Naive thymus-derived CD8-positive, alpha-beta T cell (primary cell): ENCODE measurements around the gene RIOK2. TPM values are rescaled to one million over a fixed set of nuclear protein-coding genes. Genes with fewer than 3 reads are reported as not detected.
A peak's percentile ranks its signal among the peaks of the same experiment; 100 is the strongest.

Experiments
- ATAC-seq, 2 donors: fragments of 150-1000 bp; cut with Tn5 transposase in 1 of 2; sonication (Bioruptor Pico), chemical (Tn5 transposase) in 1 of 2; 1 replicate in 1 of 2; 2 replicates in 1 of 2; pipeline ENCODE4 v1.10.0; 2021; ENCODE audit warnings: mild to moderate bottlenecking in 2 of 2, moderate library complexity in 2 of 2
- POLR2A ChIA-PET: fragments of 350-600 bp; sonication (Branson Sonifier 250); formaldehyde crosslinking; loops from one replicate; lab custom pipeline; 2021; ENCODE audit warnings: antibody characterized with exemption; lab: Charles Lee
- DNase-seq, 10 donors: peaks; one replicate each; pipeline versions ENCODE4 v3.0.0 to v3.0.0-alpha.2; 2020 to 2022
- H3K27ac Mint-ChIP-seq, 10 donors: one replicate each; pipeline ENCODE4 v1.8.0; 2020 to 2022; ENCODE audit warnings: mild to moderate bottlenecking in 10 of 10, mixed read lengths in 10 of 10, moderate library complexity in 4 of 10, inconsistent platforms in 1 of 10
- H3K27me3 Mint-ChIP-seq, 5 donors: one replicate each; pipeline ENCODE4 v1.8.0; 2021 to 2022; ENCODE audit warnings: mixed read lengths in 5 of 5
- H3K36me3 Mint-ChIP-seq, 3 donors: one replicate each; pipeline ENCODE4 v1.8.0; 2020 to 2022; ENCODE audit warnings: mixed read lengths in 3 of 3, mild to moderate bottlenecking in 2 of 3, inconsistent platforms in 1 of 3
- H3K4me1 Mint-ChIP-seq, 4 donors: one replicate each; pipeline ENCODE4 v1.8.0; 2021 to 2022; ENCODE audit warnings: mixed read lengths in 4 of 4
- H3K4me3 Mint-ChIP-seq, 10 donors: one replicate each; pipeline ENCODE4 v1.8.0; 2020 to 2022; ENCODE audit warnings: mild to moderate bottlenecking in 10 of 10, mixed read lengths in 10 of 10, moderate library complexity in 6 of 10, inconsistent platforms in 1 of 10
- H3K9me3 Mint-ChIP-seq, 9 donors: one replicate each; pipeline ENCODE4 v1.8.0; 2020 to 2022; ENCODE audit warnings: mixed read lengths in 9 of 9, mild to moderate bottlenecking in 3 of 9, inconsistent platforms in 1 of 9, moderate library complexity in 1 of 9
- polyA plus RNA-seq, 3 donors: library from polyadenylated mRNA; unstranded; fragments of 300-500 nt; fragmentation: Illumina TruSeq; gene quantifications; one replicate each; pipeline ENCODE4 v1.2.3, GENCODE V29; 2021
- total RNA-seq, 8 experiments: library from RNA in 2 of 8; stranded (reverse) in 2 of 8; gene quantifications; one replicate each; pipeline ENCODE4 v1.2.3 and lab custom pipeline; 2021 to 2026

The RIOK2 gene
- total and polyA plus RNA-seq, 5 experiments from 2014 or later: 14.0 to 42.7 (median 21.6) TPM

- Mint-ChIP-seq H3K27me3 (peaks cover 0 to 14% (median 0%) of the 10 kb centered on the region in 5 donors), H3K27ac (peak overlapping the region in 1 of 10 donors; percentile 7), H3K9me3 (no peaks in the 10 kb centered on the region), H3K4me3 (no peak overlapping the region), H3K4me1 (peaks cover 0 to 5% (median 0%) of the 10 kb centered on the region in 4 donors), H3K36me3 (no peaks in the 10 kb centered on the region)
- POLR2A ChIA-PET: interaction anchor here (0.6 kb wide), 1 partner anchor 77 kb away, joined by 5 read pairs; no protein-coding TSS in a partner anchor
- ATAC-seq (no peak), DNase-seq (no peak)
Observed at GRCh38 chr5:97119007-97119390, 64.0 kb downstream of the RIOK2 start.

- peaks cover 0 to 9% (median 0%) of the 10 kb centered on the region in 5 donors for H3K27me3 Mint-ChIP-seq
- DNase-seq (no peak), ATAC-seq (no peak)
- H3K36me3 Mint-ChIP-seq: no peaks in the 10 kb centered on the region
- POLR2A ChIA-PET: interaction anchor here (0.6 kb wide), 1 partner anchor 77 kb away, joined by 5 read pairs; no protein-coding TSS in a partner anchor
- no peak overlapping the region for H3K4me3 Mint-ChIP-seq
- H3K27ac Mint-ChIP-seq: peak overlapping the region in 1 of 10 donors; percentile 7
- peaks cover 0 to 5% (median 0%) of the 10 kb centered on the region in 4 donors for H3K4me1 Mint-ChIP-seq
- no peaks in the 10 kb centered on the region for H3K9me3 Mint-ChIP-seq
Observed at GRCh38 chr5:97118261-97119006, 64.6 kb downstream of the RIOK2 start.

GRCh38 chr5:97115932-97116331 lies 67.1 kb downstream of the RIOK2 start:
- no peak for ATAC-seq
- no peaks in the 10 kb centered on the region for H3K27me3 Mint-ChIP-seq
- H3K36me3 Mint-ChIP-seq: no peaks in the 10 kb centered on the region
- POLR2A ChIA-PET: no interaction called here
- H3K4me1 Mint-ChIP-seq: peaks cover 7 to 19% (median 15%) of the 10 kb centered on the region in 4 donors
- no peaks in the 10 kb centered on the region for H3K9me3 Mint-ChIP-seq
- H3K27ac Mint-ChIP-seq: no peak overlapping the region
- H3K4me3 Mint-ChIP-seq: no peak overlapping the region
- DNase-seq: no peak

- H3K9me3 Mint-ChIP-seq: no peaks in the 10 kb centered on the region
- H3K4me1 Mint-ChIP-seq: peaks cover 7 to 19% (median 13%) of the 10 kb centered on the region in 4 donors
- no peaks in the 10 kb centered on the region for H3K36me3 Mint-ChIP-seq
- DNase-seq: no peak
- peak overlapping the region in 1 of 10 donors; percentile 47 for H3K27ac Mint-ChIP-seq
- H3K27me3 Mint-ChIP-seq: peaks cover 0 to 2% (median 0%) of the 10 kb centered on the region in 5 donors
- H3K4me3 Mint-ChIP-seq: peak overlapping the region in 6 of 10 donors; percentile 11 to 66 (median 50)
- ATAC-seq: no peak
- POLR2A ChIA-PET: no interaction called here
Observed at GRCh38 chr5:97112230-97112629, 70.8 kb downstream of the RIOK2 start.

- peak; percentile 71 to 82 for ATAC-seq
- peak overlapping the region in 8 of 10 donors; percentile 0 to 58 (median 39) for H3K4me3 Mint-ChIP-seq
Observed at GRCh38 chr5:97111616-97112015, 71.4 kb downstream of the RIOK2 start.

GRCh38 chr5:97111004-97111403 lies 72.0 kb downstream of the RIOK2 start:
- H3K36me3 Mint-ChIP-seq: no peaks in the 10 kb centered on the region
- POLR2A ChIA-PET: no interaction called here
- peaks cover 0 to 2% (median 0%) of the 10 kb centered on the region in 5 donors for H3K27me3 Mint-ChIP-seq
- H3K4me3 Mint-ChIP-seq: no peak overlapping the region
- peak overlapping the region in 1 of 10 donors; percentile 25 for H3K27ac Mint-ChIP-seq
- DNase-seq: no peak
- no peaks in the 10 kb centered on the region for H3K9me3 Mint-ChIP-seq
- H3K4me1 Mint-ChIP-seq: peaks cover 7 to 19% (median 13%) of the 10 kb centered on the region in 4 donors
- ATAC-seq: no peak

More at GRCh38 chr5:97111616-97112015, 71.4 kb downstream of the RIOK2 start:
- H3K27ac Mint-ChIP-seq: peak overlapping the region in 3 of 10 donors; percentile 2 to 35 (median 18)
- H3K36me3 Mint-ChIP-seq: no peaks in the 10 kb centered on the region
- DNase-seq: peak in 6 of 10 donors; percentile 6 to 40 (median 18)
- peaks cover 7 to 19% (median 13%) of the 10 kb centered on the region in 4 donors for H3K4me1 Mint-ChIP-seq
- H3K9me3 Mint-ChIP-seq: no peaks in the 10 kb centered on the region
- peaks cover 0 to 2% (median 0%) of the 10 kb centered on the region in 5 donors for H3K27me3 Mint-ChIP-seq
- POLR2A ChIA-PET: no interaction called here

Other genes starting within 250 kb of the RIOK2 start
- 100 to 1,000 TPM; 105 to 107 TPM for gene LNPEP, start 247.2 kb downstream of the RIOK2 start, total RNA-seq
- 10 to 100 TPM; 50.9 to 61.7 (median 52.4) TPM for gene LNPEP, start 247.2 kb downstream of the RIOK2 start, polyA plus RNA-seq
- gene LIX1, start 40.6 kb downstream of the RIOK2 start, total RNA-seq: not detected
- not detected for gene LIX1, start 40.6 kb downstream of the RIOK2 start, polyA plus RNA-seq